Skeletal muscle satellite cell (primary cell): Measurements from ENCODE around the gene SOCS3.

Source experiments
- H3K27me3 ChIP-seq: 2 replicates; pipeline ENCODE4 v1.7.0; 2013; ENCODE audit warnings: low read length; ENCODE audit not compliant: control insufficient read depth, insufficient read depth
- H3K36me3 ChIP-seq: 2 replicates; pipeline ENCODE4 v1.7.0; 2013; ENCODE audit warnings: mild to moderate bottlenecking, control low read depth, low read length; ENCODE audit not compliant: insufficient read depth
- H3K4me1 ChIP-seq: 2 replicates; pipeline ENCODE4 v1.7.0; 2013; ENCODE audit warnings: low read length; ENCODE audit not compliant: control insufficient read depth, insufficient read depth
- H3K4me2 ChIP-seq: 2 replicates; pipeline ENCODE4 v1.7.0; 2013; ENCODE audit warnings: mild to moderate bottlenecking, low read length
- H3K4me3 ChIP-seq: 2 replicates; pipeline ENCODE4 v1.7.0; 2013; ENCODE audit warnings: low read length
- H3K9ac ChIP-seq: 2 replicates; pipeline ENCODE4 v1.7.0; 2013; ENCODE audit warnings: mild to moderate bottlenecking, low read depth, low read length, moderate library complexity
- H3K9me3 ChIP-seq: replicated peaks from 2 replicates; pipeline ENCODE4 v1.7.0; 2013; ENCODE audit warnings: mild to moderate bottlenecking, control low read depth, low read length

SOCS3 gene

DNA sequence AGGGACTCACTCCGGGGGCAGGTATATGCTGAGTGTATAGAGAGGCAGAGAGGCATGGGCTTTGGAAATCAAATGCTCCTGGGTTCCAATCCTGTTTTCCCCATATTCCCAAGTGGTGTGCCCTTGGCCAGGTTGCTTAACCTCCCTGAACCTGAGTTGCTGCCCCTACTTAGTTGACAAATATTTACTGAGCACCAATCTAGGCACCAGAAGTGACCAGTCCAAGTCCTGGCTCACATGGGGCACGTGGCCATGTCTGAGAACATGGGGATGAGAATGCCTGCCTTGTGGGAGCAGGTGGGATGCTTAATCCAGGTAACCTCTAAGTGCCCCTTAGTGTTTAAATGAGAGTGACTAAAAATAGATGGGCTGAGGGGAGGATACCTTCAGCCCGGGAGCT is 4.2 kb downstream of the SOCS3 start:
- Histone ChIP-seq H3K4me2 (no peak overlapping the region), H3K9me3 (no peaks in the 10 kb centered on the region), H3K4me1 (peaks cover 65% of the 10 kb centered on the region), H3K36me3 (peaks cover 30% of the 10 kb centered on the region), H3K9ac (no peak overlapping the region), H3K27me3 (no peaks in the 10 kb centered on the region), H3K4me3 (no peak overlapping the region)

DNA sequence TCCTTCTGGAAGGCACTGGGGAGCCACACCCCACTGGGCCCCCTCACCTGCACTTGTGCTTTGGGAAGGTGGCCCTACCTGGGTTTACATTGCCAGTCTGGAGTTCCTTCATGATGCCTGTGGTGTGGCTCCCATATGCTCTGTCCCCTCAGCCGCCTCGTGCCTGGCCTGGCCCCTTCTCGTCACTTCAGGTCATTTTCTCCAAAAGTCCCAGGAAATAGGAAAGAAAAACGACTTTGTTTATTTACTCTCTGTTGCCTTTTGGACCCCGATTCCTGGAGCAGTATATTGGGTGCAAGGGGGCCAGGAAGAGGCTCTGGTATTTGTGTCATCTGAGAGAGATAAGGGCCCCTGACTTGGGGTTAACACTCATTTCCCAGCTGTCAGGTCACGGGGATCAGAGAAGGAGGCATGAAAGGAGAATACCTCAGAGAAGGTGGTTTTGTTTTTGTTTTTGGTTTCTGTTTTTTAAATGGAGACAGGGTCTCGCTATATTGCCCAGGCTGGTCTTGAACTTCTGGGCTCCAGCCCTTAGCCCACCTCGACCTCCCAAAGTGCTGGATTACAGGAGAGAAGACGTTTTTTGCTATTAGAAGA is 4.7 kb downstream of the SOCS3 start:
- peaks cover 30% of the 10 kb centered on the region for H3K36me3 ChIP-seq
- H3K27me3 ChIP-seq: no peaks in the 10 kb centered on the region
- no peak overlapping the region for H3K4me2 ChIP-seq
- peaks cover 61% of the 10 kb centered on the region for H3K4me1 ChIP-seq
- H3K4me3 ChIP-seq: no peak overlapping the region
- no peak overlapping the region for H3K9ac ChIP-seq
- H3K9me3 ChIP-seq: no peaks in the 10 kb centered on the region

DNA sequence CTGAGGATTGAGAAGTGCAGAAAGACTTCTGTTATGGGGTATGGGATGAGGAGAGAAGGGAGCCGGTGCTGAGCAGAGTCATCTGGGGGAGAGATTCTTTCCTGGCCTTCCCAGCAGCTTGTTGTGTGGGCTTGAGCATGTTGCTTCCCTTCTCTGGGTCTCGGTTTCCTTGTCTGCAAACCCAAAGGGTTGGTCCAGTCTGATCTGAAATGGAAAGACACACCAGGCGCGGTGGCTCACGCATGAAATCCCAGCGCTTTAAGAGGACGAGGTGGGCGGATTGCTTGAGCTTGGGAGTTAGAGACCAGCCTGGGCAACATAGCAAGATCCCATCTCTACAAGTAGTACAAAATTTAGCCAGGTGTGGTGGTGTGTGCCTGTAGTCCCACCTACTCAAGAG is 6.0 kb downstream of the SOCS3 start:
- Histone ChIP-seq H3K9ac (peak overlapping the region; percentile 65), H3K4me1 (peaks cover 63% of the 10 kb centered on the region), H3K36me3 (peaks cover 29% of the 10 kb centered on the region), H3K4me3 (peak overlapping the region; percentile 53), H3K4me2 (peak overlapping the region; percentile 77), H3K9me3 (no peaks in the 10 kb centered on the region), H3K27me3 (no peaks in the 10 kb centered on the region)

DNA sequence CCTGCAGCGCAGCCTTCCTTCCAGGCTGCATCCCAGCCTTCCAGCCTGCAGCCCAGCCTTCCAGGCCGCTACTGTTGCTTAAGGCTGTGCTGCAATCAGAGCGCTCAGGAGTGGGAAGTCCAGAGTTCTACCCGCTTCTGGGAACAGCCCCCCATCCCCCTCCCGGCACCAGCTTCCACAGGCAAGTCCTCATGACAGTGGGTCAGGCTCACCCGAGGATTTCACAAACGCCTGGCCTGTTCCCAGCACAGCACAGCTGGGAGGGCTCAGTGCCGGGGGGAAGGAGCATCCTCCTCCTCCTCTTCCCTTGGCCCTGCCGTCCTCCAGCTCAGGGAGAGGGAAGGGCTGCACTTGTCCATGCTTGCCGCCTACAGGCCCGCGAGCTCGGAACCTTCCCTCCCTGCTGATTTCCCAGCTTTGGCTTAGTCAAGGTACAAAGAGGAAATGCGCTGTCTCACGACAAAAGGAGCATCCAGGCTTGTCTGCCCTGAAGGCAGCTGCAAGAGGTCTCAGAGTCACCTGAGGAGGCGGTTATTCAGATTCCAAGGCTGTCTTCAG is 8.3 kb downstream of the SOCS3 start:
- Histone ChIP-seq H3K9me3 (no peaks in the 10 kb centered on the region), H3K4me1 (peaks cover 46% of the 10 kb centered on the region), H3K9ac (peak overlapping the region; percentile 7), H3K4me3 (peak overlapping the region; percentile 8), H3K27me3 (no peaks in the 10 kb centered on the region), H3K4me2 (peak overlapping the region; percentile 77), H3K36me3 (peaks cover 8% of the 10 kb centered on the region)

DNA sequence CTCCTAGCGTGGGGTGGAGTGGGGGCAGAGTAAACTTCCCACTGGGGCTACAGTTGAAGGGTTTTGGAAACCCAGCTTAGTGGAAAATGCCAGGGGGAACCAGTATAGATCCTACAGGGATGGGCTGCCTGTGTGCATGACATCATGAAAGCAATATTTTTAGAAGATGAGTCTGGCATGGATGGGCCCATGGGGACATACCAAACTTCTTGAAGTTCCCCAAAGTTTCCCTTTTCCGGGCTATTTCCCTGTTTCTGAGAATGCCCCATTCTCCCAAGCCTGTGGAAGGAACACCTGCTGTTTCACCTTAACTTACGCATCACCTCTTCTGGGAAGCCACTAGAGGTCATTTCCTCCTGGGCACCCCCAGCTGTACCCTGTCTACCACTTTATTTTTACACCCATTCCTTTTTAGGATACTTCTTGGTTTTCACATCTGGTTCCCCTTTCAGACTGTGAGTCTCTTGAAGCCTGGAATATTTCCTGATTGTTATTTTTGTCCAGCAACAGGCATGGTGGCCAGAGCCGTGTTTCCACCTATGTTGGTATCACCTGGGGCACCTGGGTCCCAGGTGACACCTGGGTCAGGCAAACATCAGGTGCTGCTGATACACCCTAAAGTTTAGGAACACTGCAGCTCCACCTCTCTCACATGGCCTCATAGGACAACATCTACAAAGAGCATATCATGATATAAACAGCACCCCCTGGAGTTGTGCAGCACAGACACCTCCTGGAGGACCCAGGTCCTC is 9.8 kb downstream of the SOCS3 start:
- Histone ChIP-seq H3K36me3 (no peaks in the 10 kb centered on the region), H3K4me3 (no peak overlapping the region), H3K9me3 (no peaks in the 10 kb centered on the region), H3K4me1 (peaks cover 46% of the 10 kb centered on the region), H3K27me3 (no peaks in the 10 kb centered on the region), H3K4me2 (no peak overlapping the region), H3K9ac (no peak overlapping the region)

DNA sequence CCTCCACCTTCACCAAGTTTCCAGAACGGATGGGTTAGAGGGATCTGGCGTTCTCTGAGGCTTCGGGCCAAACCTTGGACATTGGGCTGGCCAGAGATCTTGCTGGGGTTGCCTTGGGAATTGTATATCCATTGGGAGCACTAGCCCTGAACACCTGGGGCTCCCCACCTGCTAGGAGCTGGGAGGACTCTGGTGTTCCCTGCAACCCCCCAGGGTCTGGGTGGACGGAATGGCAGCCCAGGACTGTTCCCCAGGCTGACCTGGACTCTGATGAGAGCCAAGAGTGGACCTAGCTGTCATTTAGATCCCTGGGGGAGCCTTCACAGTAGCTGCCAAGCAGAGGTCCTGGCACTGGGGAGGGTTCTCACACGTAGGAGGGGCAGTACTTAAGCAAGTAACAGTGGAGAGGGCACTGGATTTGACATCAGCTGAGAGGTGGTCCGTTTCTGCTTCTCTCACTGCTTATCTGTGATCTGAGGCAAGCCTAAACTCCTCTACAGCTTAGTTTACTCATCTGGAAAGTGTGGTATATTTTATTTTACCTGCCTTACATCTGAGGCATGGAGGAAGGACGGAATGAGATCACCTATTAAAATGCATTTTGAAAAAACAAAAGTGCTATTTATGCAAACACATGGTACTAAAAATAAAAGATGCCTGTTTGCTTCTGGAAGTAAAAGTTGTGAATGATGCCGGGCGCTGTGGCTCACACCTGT is 11.7 kb downstream of the SOCS3 start:
- Histone ChIP-seq H3K27me3 (no peaks in the 10 kb centered on the region), H3K36me3 (no peaks in the 10 kb centered on the region), H3K4me2 (no peak overlapping the region), H3K4me1 (peaks cover 46% of the 10 kb centered on the region), H3K4me3 (no peak overlapping the region), H3K9ac (no peak overlapping the region), H3K9me3 (no peaks in the 10 kb centered on the region)

DNA sequence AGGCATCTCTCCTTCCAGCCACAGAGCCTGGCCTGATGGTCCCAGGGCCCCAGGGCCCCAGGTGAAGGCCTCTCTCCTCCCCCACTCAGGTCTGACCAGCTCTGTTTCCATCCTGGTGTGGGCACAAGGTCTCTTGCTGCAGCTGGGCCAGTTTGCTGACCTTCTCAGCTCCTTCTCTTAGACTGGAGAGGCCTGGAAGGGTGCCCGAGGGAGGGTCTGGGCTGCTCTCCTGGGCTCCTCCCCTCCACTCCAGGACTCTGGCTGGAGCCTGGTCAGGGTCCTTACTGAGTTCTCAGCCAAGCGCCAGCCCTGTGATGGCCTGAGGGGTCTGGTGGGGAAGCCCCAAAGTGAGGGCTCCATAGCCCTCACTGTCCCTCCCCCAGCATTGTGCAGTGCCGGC is 12.4 kb downstream of the SOCS3 start:
- Histone ChIP-seq H3K36me3 (no peaks in the 10 kb centered on the region), H3K4me2 (no peak overlapping the region), H3K9me3 (no peaks in the 10 kb centered on the region), H3K27me3 (no peaks in the 10 kb centered on the region), H3K4me1 (peaks cover 47% of the 10 kb centered on the region), H3K9ac (no peak overlapping the region), H3K4me3 (no peak overlapping the region)

DNA sequence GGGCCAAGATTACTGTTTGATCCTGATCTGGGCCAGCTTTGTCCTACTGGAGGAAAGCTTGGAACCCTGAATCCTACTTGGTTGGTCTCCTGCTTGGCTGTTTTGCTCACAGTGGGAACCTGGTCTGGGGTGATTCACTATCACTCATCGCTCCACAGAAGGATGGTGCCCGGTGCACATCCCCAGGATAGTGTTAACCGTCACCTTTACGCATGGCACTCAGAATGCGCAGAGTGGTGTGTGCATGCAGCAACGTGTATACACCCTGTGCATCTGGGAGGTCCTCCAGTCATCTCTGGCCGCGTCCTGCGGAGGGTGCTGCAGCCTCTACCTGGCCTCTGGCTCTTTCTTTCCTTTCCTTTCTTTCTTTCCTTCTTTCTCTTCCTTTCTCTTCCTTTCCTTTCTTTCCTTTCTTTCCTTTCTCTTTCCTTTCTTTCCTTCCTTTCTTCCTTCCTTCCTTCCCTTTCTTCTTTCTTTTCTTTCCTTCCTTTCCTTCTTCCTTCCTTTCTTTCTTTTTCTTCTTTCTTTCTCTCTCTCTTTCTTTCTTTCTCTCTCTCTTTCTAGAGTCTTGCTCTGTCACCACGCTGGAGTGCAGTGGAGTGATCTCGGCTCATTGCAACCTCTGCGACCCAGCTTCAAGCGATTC is 13.1 kb downstream of the SOCS3 start:
- Histone ChIP-seq H3K9me3 (no peaks in the 10 kb centered on the region), H3K27me3 (no peaks in the 10 kb centered on the region), H3K9ac (no peak overlapping the region), H3K4me2 (no peak overlapping the region), H3K4me1 (peaks cover 46% of the 10 kb centered on the region), H3K36me3 (no peaks in the 10 kb centered on the region), H3K4me3 (no peak overlapping the region)

DNA sequence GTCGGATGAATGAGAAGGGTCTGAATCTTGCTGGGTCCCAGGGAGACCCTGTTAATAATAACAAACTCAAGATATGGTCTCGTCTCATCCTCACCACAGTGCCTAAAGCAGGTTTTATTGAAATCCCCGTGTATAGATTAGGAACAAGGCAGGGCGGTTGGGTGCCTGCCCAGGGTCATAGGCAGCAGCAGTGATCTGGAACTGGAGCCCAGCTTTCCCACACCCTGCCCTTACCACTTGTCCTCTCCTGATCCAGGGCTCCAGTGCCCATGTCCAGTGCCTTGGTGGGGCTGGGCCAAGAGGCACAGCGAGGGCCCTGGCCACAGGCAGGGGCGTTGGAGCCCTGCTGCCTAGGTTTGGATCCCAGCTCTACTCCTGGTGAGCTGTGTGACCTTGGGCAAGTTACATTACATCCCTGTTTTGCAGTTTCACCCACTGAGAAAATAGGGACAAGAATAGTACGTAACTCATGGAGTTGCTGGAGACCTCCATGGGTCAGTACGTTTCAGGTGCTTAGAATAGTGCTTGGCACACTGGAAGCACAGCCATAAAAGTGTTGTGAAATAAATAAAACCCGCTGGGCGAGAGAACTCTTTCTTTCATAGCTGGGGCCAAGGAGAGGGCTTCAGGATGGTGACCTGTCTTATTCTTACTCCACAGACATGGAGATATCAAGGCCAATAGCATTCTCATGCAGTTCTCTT is 13.9 kb downstream of the SOCS3 start:
- H3K27me3 ChIP-seq: no peaks in the 10 kb centered on the region
- H3K4me1 ChIP-seq: peaks cover 43% of the 10 kb centered on the region
- no peaks in the 10 kb centered on the region for H3K36me3 ChIP-seq
- no peak overlapping the region for H3K4me2 ChIP-seq
- H3K9me3 ChIP-seq: no peaks in the 10 kb centered on the region
- no peak overlapping the region for H3K4me3 ChIP-seq
- no peak overlapping the region for H3K9ac ChIP-seq

DNA sequence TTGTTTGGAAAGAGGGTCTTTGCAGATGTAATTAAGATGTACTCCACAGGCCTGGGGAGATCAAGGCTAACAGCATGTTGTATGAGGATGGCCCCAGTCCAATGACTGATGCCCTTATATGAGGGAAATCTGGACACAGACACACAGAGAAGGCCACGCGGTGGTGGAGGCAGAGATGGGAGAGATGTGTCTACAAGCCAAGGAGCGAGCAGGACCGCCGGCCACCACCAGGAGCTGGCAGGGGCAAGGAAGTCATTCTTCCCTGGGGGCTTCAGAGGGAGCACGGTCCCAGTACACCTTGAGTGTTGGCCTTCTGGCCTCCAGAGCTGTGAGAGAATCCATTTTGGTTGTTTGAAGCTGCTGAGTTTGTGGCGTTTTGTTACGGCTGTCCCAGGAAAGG is 14.7 kb downstream of the SOCS3 start:
- no peak overlapping the region for H3K4me2 ChIP-seq
- H3K9me3 ChIP-seq: no peaks in the 10 kb centered on the region
- H3K36me3 ChIP-seq: no peaks in the 10 kb centered on the region
- no peaks in the 10 kb centered on the region for H3K27me3 ChIP-seq
- H3K4me3 ChIP-seq: no peak overlapping the region
- H3K4me1 ChIP-seq: peaks cover 43% of the 10 kb centered on the region
- no peak overlapping the region for H3K9ac ChIP-seq

DNA sequence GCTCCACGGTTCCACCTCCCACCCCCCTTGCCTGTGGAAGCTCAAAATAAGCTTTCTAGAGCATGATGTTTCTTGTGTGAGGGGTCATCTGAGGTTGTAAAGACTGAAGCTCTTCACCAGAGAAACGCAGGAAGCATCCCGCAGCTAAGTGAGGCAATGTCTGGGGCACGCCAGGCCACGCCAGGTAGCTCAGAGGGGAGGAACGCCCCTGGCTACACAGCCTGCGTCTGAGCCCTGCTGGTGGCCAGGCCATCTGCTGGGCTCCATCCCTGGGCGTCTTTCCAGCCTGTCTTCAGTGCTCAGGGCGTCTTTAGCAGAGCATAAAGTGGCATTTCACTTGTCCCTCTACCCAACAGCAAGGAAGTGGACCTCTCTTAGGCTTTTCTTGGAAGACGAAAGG is 15.2 kb downstream of the SOCS3 start:
- Histone ChIP-seq H3K4me3 (no peak overlapping the region), H3K4me2 (no peak overlapping the region), H3K27me3 (no peaks in the 10 kb centered on the region), H3K9me3 (no peaks in the 10 kb centered on the region), H3K36me3 (no peaks in the 10 kb centered on the region), H3K4me1 (peaks cover 41% of the 10 kb centered on the region), H3K9ac (no peak overlapping the region)
